GM12878 (cell line): ENCODE measurements around the gene PLA2G2E. TPM values are rescaled to one million over a fixed set of nuclear protein-coding genes. Genes with fewer than 3 reads are reported as not detected.

Source experiments
- JUNB ChIP-seq: IDR thresholded peaks from 2 replicates; pipeline ENCODE4 v1.6.1; 2016; ENCODE audit warnings: antibody characterized with exemption, mild to moderate bottlenecking
- JUND ChIP-seq: IDR thresholded peaks from 2 replicates; pipeline ENCODE4 v1.6.1; 2012; ENCODE audit warnings: low read depth, mild to moderate bottlenecking, low read length, improper control_type of control experiment, moderate library complexity
- KLF5 ChIP-seq: fragments of 450-650 bp; IDR thresholded peaks from 2 replicates; pipeline ENCODE4 v1.6.1; 2014; ENCODE audit warnings: mild to moderate bottlenecking; ENCODE audit not compliant: partially characterized antibody
- LARP7 ChIP-seq: fragments of 450-650 bp; IDR thresholded peaks from 2 replicates; pipeline ENCODE4 v1.6.1; 2017; ENCODE audit warnings: mild to moderate bottlenecking
- NFIC ChIP-seq: IDR thresholded peaks from 2 replicates; pipeline ENCODE4 v1.6.1; 2012; ENCODE audit warnings: low read depth, mild to moderate bottlenecking, inconsistent platforms, low read length, moderate library complexity
- PAX8 ChIP-seq: fragments of 450-650 bp; IDR thresholded peaks from 2 replicates; pipeline ENCODE4 v1.6.1; 2017; ENCODE audit warnings: mild to moderate bottlenecking, moderate library complexity
- SMAD1 ChIP-seq: fragments of 450-650 bp; IDR thresholded peaks from 2 replicates; pipeline ENCODE4 v1.6.1; 2018; ENCODE audit warnings: mild to moderate bottlenecking, low read depth; ENCODE audit not compliant: partially characterized antibody
- SMARCA5 ChIP-seq: fragments of 450-650 bp; IDR thresholded peaks from 2 replicates; pipeline ENCODE4 v1.6.1; 2017; ENCODE audit warnings: mild to moderate bottlenecking
- SP1 ChIP-seq: IDR thresholded peaks from one replicate; pipeline ENCODE4 v1.6.1; 2011; ENCODE audit warnings: low read depth, low read length
- TARDBP ChIP-seq: IDR thresholded peaks from 2 replicates; pipeline ENCODE4 v1.6.1; 2016; ENCODE audit warnings: borderline replicate concordance
- ZNF622 ChIP-seq: fragments of 450-650 bp; IDR thresholded peaks from 2 replicates; pipeline ENCODE4 v1.6.1; 2017; ENCODE audit warnings: mild to moderate bottlenecking, inconsistent platforms
- polyA plus RNA-seq, 11 experiments: library from polyadenylated mRNA; depleted of rRNA in 4 of 11; unstranded in 6 of 11; stranded (reverse) in 5 of 11; fragments of >200 nt; fragmentation: Nextera tagmentation in 4 of 11; fragmentation: Illumina TruSeq in 1 of 11; extraction: Ambion mirVana in 4 of 11; extraction: Trizol in 1 of 11; gene quantifications; 1 replicate in 1 of 11; 2 replicates in 10 of 11; pipeline versions ENCODE4 v1.2.1 to v1.2.3, GENCODE V29; 2011 to 2016; ENCODE audit warnings: inconsistent platforms in 2 of 11, missing spikeins in 2 of 11, low read depth in 1 of 11
- total RNA-seq, 4 experiments: library from RNA; depleted of rRNA in 3 of 4; stranded (reverse); fragments of >200 nt in 3 of 4; fragmentation: Illumina TruSeq in 1 of 4; extraction: Trizol in 1 of 4; gene quantifications; 2 replicates each; pipeline versions ENCODE4 v1.2.1 to v1.2.3, GENCODE V29; 2013 to 2021
- TF ChIP-seq, protein P1 (sequence below): fragments of 450-650 bp; formaldehyde crosslinking; IDR thresholded peaks from 2 replicates; pipeline ENCODE4 v1.4.0; 2022; ENCODE audit warnings: mild to moderate bottlenecking, moderate library complexity
- TF ChIP-seq, protein P2 (sequence below): fragments of 450-650 bp; IDR thresholded peaks from 2 replicates; pipeline ENCODE4 v1.6.1; 2017; ENCODE audit warnings: antibody characterized with exemption, mild to moderate bottlenecking, moderate library complexity
- TF ChIP-seq, protein P3 (sequence below): IDR thresholded peaks from 2 replicates; pipeline ENCODE4 v1.6.1; 2011; ENCODE audit warnings: borderline replicate concordance, low read depth, mild to moderate bottlenecking, moderate library complexity, low read length; ENCODE audit not compliant: insufficient read depth, poor library complexity, severe bottlenecking
- TF ChIP-seq, protein P4 (sequence below): fragments of 450-650 bp; IDR thresholded peaks from 2 replicates; pipeline ENCODE4 v1.6.1; 2017; ENCODE audit warnings: mild to moderate bottlenecking, low read depth, inconsistent platforms; ENCODE audit not compliant: poor library complexity, severe bottlenecking
- TF ChIP-seq, protein P5 (sequence below): fragments of 450-650 bp; IDR thresholded peaks from 2 replicates; pipeline ENCODE4 v1.6.1; 2017; ENCODE audit warnings: low read depth, mild to moderate bottlenecking, moderate library complexity

Gene PLA2G2E
- total and polyA plus RNA-seq, 10 of the 15 experiments (the other 5 are each of a cell fraction or from before 2014, with no cell fraction given): not detected

DNA sequence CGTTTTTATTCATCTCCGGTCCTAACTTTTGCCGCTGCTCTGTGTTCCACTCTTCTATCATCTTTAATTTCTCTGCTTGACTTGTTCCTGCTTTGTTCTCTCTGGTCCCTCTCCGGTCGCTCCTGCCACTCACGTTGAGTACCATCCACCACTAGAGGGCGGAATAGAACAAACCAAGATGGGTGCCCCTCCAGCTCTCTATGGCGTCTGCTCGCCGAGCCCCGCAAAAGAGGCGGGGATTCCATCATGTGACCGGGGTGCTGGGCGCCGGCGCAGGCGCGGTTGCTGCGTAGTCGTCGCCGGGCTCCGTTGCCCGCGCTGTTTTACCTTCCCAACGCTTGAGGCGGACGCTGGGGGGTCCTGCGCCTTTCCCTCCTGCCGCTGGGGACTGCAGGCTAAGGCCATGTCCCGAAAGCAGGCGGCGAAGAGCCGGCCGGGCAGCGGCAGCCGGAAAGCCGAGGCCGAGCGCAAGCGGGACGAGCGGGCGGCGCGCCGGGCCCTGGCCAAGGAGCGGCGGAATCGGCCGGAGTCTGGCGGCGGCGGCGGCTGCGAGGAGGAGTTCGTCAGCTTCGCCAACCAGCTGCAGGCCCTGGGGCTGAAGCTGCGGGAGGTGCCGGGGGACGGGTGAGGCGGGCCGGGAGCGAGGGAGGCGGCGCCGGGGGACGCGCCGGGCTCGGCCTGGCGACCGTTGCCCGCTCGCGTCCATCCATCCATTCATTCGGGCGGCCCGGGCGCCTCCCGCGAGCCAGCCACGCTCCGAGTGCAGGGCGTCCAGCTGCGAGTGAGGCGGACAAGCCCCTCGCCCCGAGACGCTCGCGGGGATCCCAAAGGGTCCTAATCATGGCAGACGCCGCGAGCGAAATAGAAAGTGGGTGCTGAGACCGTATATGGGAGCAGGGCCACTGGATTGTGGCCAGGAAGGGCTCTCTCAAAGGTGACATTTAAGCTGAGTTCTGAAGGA, 41.0 kb downstream of the PLA2G2E start, which contains the start of gene OTUD3 (continued):
- TF ChIP-seq, protein P1, sequence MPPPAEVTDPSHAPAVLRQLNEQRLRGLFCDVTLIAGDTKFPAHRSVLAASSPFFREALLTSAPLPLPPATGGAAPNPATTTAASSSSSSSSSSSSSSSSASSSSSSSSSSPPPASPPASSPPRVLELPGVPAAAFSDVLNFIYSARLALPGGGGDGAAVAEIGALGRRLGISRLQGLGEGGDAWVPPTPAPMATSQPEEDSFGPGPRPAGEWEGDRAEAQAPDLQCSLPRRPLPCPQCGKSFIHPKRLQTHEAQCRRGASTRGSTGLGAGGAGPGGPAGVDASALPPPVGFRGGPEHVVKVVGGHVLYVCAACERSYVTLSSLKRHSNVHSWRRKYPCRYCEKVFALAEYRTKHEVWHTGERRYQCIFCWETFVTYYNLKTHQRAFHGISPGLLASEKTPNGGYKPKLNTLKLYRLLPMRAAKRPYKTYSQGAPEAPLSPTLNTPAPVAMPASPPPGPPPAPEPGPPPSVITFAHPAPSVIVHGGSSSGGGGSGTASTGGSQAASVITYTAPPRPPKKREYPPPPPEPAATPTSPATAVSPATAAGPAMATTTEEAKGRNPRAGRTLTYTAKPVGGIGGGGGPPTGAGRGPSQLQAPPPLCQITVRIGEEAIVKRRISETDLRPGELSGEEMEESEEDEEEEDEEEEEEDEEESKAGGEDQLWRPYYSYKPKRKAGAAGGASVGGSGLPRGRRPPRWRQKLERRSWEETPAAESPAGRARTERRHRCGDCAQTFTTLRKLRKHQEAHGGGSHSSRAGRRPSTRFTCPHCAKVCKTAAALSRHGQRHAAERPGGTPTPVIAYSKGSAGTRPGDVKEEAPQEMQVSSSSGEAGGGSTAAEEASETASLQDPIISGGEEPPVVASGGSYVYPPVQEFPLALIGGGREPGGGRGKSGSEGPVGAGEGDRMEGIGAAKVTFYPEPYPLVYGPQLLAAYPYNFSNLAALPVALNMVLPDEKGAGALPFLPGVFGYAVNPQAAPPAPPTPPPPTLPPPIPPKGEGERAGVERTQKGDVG (CRISPR knock-in tag): no peak
- TF ChIP-seq NFIC (no peak), ZNF622 (no peak), KLF5 (peak; percentile 73), JUNB (no peak), SP1 (peak; percentile 25), TARDBP (no peak), PAX8 (no peak), SMARCA5 (peak; percentile 70; the same call in 1 of the 2 replicates), LARP7 (peak; percentile 95), JUND (no peak), SMAD1 (no peak)
- TF ChIP-seq, protein P2, sequence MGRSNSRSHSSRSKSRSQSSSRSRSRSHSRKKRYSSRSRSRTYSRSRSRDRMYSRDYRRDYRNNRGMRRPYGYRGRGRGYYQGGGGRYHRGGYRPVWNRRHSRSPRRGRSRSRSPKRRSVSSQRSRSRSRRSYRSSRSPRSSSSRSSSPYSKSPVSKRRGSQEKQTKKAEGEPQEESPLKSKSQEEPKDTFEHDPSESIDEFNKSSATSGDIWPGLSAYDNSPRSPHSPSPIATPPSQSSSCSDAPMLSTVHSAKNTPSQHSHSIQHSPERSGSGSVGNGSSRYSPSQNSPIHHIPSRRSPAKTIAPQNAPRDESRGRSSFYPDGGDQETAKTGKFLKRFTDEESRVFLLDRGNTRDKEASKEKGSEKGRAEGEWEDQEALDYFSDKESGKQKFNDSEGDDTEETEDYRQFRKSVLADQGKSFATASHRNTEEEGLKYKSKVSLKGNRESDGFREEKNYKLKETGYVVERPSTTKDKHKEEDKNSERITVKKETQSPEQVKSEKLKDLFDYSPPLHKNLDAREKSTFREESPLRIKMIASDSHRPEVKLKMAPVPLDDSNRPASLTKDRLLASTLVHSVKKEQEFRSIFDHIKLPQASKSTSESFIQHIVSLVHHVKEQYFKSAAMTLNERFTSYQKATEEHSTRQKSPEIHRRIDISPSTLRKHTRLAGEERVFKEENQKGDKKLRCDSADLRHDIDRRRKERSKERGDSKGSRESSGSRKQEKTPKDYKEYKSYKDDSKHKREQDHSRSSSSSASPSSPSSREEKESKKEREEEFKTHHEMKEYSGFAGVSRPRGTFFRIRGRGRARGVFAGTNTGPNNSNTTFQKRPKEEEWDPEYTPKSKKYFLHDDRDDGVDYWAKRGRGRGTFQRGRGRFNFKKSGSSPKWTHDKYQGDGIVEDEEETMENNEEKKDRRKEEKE: no peak
- TF ChIP-seq, protein P3, sequence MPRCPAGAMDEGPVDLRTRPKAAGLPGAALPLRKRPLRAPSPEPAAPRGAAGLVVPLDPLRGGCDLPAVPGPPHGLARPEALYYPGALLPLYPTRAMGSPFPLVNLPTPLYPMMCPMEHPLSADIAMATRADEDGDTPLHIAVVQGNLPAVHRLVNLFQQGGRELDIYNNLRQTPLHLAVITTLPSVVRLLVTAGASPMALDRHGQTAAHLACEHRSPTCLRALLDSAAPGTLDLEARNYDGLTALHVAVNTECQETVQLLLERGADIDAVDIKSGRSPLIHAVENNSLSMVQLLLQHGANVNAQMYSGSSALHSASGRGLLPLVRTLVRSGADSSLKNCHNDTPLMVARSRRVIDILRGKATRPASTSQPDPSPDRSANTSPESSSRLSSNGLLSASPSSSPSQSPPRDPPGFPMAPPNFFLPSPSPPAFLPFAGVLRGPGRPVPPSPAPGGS: no peak
- TF ChIP-seq, protein P4, sequence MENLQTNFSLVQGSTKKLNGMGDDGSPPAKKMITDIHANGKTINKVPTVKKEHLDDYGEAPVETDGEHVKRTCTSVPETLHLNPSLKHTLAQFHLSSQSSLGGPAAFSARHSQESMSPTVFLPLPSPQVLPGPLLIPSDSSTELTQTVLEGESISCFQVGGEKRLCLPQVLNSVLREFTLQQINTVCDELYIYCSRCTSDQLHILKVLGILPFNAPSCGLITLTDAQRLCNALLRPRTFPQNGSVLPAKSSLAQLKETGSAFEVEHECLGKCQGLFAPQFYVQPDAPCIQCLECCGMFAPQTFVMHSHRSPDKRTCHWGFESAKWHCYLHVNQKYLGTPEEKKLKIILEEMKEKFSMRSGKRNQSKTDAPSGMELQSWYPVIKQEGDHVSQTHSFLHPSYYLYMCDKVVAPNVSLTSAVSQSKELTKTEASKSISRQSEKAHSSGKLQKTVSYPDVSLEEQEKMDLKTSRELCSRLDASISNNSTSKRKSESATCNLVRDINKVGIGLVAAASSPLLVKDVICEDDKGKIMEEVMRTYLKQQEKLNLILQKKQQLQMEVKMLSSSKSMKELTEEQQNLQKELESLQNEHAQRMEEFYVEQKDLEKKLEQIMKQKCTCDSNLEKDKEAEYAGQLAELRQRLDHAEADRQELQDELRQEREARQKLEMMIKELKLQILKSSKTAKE: no peak
- TF ChIP-seq, protein P5, sequence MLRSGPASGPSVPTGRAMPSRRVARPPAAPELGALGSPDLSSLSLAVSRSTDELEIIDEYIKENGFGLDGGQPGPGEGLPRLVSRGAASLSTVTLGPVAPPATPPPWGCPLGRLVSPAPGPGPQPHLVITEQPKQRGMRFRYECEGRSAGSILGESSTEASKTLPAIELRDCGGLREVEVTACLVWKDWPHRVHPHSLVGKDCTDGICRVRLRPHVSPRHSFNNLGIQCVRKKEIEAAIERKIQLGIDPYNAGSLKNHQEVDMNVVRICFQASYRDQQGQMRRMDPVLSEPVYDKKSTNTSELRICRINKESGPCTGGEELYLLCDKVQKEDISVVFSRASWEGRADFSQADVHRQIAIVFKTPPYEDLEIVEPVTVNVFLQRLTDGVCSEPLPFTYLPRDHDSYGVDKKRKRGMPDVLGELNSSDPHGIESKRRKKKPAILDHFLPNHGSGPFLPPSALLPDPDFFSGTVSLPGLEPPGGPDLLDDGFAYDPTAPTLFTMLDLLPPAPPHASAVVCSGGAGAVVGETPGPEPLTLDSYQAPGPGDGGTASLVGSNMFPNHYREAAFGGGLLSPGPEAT: 0 out of 2 replicates have a peak, but pooled peaks have one; percentile 19
